Muscle of back (tissue), 11 donors: ENCODE data around the gene EFNA4. TPM values are rescaled to one million over a fixed set of nuclear protein-coding genes. Genes with fewer than 3 reads are reported as not detected.

Experiments
- DNase-seq, 3 donors: peaks; one replicate each; pipeline versions ENCODE4 v3.0.0 to v3.0.0-alpha.2; 2013
- polyA plus RNA-seq, 10 donors: library from polyadenylated mRNA; unstranded; fragments of 120-200 nt; gene quantifications; one replicate each; pipeline ENCODE4 v1.2.1, GENCODE V29; 2013; ENCODE audit not compliant: insufficient read length in 10 of 10

Gene EFNA4
- polyA plus RNA-seq, 10 donors = 5.1 to 10.2 (median 7.0) TPM

GRCh38 chr1:155051342-155051776 is 12.2 kb upstream of the EFNA4 start:
- DNase-seq = no peak

DNA sequence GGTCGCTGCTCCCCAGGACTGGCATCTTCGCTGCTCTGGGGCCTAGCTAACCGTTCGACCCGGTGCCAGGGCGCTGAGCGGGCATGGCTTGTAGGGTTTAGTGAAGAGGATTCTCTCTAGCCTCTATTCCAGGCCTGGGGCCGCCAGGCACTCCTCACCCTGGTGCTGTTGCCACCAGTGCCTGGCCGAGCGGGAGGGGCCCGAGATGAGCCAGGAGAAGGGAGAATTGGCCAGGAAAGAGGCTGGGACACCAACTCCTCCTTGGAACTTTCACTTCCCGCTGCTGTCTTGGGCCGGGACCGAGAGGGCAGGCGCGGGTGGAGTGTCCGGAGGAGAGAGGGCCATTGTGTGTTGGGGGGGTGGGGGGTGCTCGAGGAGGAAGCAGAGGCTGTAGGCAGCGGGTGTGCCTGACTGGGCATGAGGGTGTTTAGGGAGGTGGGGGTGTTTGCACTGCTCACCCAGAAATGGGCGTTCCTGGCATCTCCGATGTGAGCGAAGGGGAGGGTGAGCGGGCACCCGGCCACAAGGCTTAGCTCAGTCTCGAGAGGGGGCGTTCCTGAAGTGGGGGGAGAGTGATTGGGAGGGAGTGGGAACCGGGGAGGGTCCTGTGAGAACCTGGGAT is 11.7 kb upstream of the EFNA4 start:
- peak in 1 of 3 donors; percentile 70 for DNase-seq

DNA sequence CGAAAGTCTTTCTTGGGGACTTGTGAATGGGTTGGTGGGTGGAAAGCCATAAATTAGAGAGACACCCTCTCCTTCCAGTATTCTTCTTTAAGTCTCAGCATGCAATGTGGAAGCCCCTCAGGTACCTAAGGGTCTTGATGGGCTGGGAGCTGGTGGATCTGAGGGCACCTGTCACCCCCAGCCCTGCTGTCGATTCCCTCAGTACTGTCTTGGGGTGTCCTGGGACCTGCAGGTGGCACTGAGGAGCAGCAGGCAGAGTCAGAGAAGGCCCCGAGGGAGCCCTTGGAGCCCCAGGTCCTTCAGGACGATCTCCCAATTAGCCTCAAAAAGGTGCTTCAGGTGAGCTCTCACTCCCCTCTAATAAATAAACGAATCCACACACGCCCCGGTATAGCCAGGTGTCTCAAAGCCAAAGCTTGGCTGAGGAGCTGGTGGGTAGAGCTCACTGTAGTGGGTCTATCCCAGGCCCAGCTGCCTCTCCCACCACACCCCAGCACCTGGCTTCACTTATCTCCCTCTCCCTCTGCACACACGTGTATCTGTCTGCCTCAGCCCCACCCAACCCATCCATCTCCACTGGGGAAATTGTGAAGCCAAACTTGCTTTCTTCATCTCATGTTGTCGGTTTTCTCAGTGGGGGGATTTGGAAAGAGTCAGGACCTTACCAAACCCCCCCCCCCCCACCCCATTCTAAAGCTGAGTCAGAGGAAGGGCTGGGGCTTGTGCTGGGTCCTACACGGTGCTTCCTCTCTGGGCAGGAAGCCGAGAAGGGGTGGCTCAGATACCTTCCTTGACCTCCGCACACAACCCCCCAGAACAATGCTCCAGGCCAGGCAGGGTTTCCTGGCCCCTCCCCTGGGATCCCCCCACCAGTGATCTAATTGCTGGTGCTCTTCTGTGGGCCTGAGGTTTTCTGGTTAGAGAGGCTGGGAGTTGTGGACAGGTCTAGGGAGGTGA is 10.8 kb upstream of the EFNA4 start:
- DNase-seq = peak in 1 of 3 donors; percentile 26

GRCh38 chr1:155053531-155054105 is 9.9 kb upstream of the EFNA4 start:
- no peak for DNase-seq

DNA sequence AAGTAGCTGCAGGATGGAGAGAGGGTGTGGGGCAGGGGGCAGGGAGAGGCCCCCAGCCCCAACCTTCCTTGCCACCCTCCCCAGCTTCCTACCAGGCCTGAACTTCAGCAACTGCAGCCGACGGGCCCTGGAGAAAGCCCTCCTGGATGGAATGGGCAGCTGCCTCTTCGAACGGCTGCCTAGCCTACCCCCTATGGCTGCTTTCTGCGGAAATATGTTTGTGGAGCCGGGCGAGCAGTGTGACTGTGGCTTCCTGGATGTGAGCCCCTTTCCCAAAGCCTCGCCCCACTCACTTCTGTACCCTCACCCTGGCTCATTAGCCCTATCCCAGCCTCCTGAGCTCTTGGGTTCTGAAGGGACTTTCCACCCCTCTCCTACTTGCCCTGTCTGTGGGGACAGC is 6.4 kb upstream of the EFNA4 start:
- no peak for DNase-seq

GRCh38 chr1:155057788-155058211 is 5.7 kb upstream of the EFNA4 start:
- no peak for DNase-seq

GRCh38 chr1:155060736-155061135 is 2.8 kb upstream of the EFNA4 start:
- no peak for DNase-seq

- DNase-seq = peak; percentile 73 to 91 (median 87)
Measured at GRCh38 chr1:155061381-155062150, 2.0 kb upstream of the EFNA4 start.

DNA sequence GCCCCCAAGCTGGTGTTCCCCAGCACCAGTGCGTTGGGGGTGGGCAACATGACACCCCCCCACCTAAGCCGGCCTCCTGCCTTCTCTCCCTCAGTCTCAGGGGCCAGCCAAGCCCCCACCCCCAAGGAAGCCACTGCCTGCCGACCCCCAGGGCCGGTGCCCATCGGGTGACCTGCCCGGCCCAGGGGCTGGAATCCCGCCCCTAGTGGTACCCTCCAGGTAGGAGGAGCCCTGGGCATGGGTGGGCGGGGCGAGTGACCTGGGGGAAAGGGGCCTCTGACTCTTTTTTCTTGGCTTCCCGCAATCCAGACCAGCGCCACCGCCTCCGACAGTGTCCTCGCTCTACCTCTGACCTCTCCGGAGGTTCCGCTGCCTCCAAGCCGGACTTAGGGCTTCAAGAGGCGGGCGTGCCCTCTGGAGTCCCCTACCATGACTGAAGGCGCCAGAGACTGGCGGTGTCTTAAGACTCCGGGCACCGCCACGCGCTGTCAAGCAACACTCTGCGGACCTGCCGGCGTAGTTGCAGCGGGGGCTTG is 1.3 kb upstream of the EFNA4 start:
- DNase-seq = peak in 1 of 3 donors; percentile 32

GRCh38 chr1:155062702-155063411 is 683 bp upstream of the EFNA4 start:
- DNase-seq = peak in 1 of 3 donors; percentile 81

GRCh38 chr1:155064111-155064831 is 731 bp downstream of the EFNA4 start:
- peak in 1 of 3 donors; percentile 63 for DNase-seq

- no peak for DNase-seq
Measured at GRCh38 chr1:155064832-155065429, 1.4 kb downstream of the EFNA4 start.

GRCh38 chr1:155066777-155067176 is 3.2 kb downstream of the EFNA4 start:
- DNase-seq = no peak

- no peak for DNase-seq
Measured at GRCh38 chr1:155068599-155068998, 5.1 kb downstream of the EFNA4 start.

DNA sequence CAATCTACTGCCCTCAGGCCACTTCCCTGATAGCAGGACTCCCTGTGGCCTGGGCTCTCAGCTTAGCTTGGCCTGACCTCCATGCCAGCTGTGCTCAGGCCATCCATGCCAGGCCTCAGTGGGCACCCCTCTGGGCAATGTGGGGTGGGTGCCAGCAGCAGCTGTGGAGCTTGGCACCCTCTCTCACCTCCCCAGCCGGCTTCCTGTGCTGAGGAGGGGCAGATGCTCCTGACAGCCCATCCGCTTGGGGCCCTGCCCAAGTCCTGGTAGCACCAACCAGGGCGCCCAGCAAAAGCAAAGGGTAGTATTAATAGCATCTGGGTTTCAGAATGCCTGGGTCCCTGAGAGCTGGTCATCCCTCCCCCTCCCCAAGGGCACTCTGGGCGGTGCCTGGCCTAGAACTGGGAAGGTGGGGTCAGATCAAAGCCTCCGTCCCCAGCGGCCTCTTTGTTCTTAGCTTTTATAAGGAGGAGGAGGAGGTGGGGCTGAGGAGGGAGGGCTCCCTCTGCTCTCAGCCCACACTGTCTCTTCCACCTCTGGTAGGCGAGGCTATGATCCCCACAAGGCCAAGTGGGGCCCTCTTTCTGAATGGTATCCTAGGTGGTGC is 6.1 kb downstream of the EFNA4 start:
- DNase-seq = no peak

DNA sequence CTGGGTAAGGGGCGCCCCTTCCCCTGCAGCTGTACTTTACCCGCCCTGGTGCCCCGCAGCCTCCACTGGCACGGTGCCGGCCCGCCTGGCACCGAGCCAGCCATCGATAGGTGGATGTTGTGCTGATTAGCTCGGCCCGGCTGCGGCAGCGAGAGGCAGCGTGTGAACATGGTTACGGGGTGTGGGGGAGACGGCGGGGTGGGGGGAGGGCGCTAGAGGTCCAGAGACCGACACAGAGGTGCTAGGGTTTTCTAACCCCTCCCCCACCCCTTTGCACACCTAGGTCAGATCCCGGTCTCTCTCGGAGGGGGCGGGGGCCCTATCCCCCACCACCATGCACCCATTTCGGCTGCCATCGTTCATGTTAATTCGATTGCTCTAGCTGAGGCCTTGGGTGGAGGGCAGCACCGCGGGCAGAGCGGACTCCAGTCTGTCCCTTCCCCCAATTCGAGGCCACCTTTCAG is 6.7 kb downstream of the EFNA4 start:
- no peak for DNase-seq

GRCh38 chr1:155070721-155071569 is 7.4 kb downstream of the EFNA4 start:
- DNase-seq = peak; percentile 57 to 91 (median 79)

DNA sequence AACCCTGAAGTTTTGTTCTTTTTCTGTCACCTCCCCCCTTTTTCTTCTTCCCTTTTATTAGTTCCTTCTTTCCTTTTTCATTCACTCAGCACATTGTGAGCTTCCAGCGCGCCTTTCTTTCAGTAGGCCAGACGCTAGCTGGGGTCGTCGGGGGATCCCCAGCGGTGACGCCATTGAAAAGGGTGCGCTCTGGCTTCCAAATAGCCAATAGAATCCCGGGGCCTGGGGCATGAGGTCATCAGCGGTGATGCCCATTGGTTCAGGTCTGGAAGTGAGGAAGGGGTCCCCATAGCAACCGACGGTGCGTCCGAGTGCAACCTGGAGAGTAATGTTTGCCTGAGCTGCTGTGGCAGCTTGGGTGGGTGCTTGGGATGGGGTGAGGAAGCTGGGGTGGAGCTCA is 8.2 kb downstream of the EFNA4 start:
- no peak for DNase-seq
